HCT116 (cell line): ENCODE measurements around the gene ASIP. TPM values are rescaled to one million over a fixed set of nuclear protein-coding genes. Genes with fewer than 3 reads are reported as not detected.

Experiments
- ATAC-seq: fragments of 200-7000 bp; cut with Tn5 transposase; 2 replicates; pipeline ENCODE4 v1.9.1; 2020; ENCODE audit warnings: mild to moderate bottlenecking, moderate library complexity
- BruUV-seq: library from RNA; stranded (reverse); fragments of 400-500 nt; replicated peaks from 2 replicates; lab custom pipeline; 2021; lab: Mats Ljungman, UMichigan
- CTCF ChIA-PET: fragments of 300-600 bp; sonication (Branson Sonifier 250); formaldehyde crosslinking; loops from one replicate; lab custom pipeline; 2021; ENCODE audit warnings: antibody characterized with exemption; lab: Charles Lee
- POLR2A ChIA-PET: fragments of 300-600, 350-600 bp; sonication (Branson Sonifier 250); formaldehyde crosslinking; loops from one replicate; lab custom pipeline; 2021; ENCODE audit warnings: antibody characterized with exemption; lab: Charles Lee
- RAD21 ChIA-PET, 2 experiments: fragments of 300-600 bp; sonication (Branson Sonifier 250); formaldehyde crosslinking; loops; one replicate each; lab custom pipeline; 2023; ENCODE audit warnings: low total read pairs in 2 of 2; ENCODE audit not compliant: uncharacterized antibody in 2 of 2, unreplicated experiment in 2 of 2, low non-redundant PET in 1 of 2; lab: Charles Lee
- DNase-seq: peaks from one replicate; pipeline ENCODE4 v3.0.0-alpha.2; 2010; ENCODE audit warnings: low read depth, low spot score
- H2AFZ ChIP-seq: fragments of 200-600 bp; shearing (Covaris generic), sonication (generic); 2 replicates; pipeline ENCODE4 v1.6.1; 2017; ENCODE audit warnings: low read depth, mixed run types, mixed read lengths, antibody characterized with exemption, low read length; ENCODE audit not compliant: poor library complexity, severe bottlenecking
- H3K27ac ChIP-seq: 2 replicates; pipeline ENCODE4 v1.5.1; 2012; ENCODE audit warnings: low read depth, low read length
- H3K27me3 ChIP-seq: fragments of 200-600 bp; sonication (generic); 2 replicates; pipeline ENCODE4 v1.6.1; 2016; ENCODE audit warnings: mixed run types, low read length, mixed read lengths; ENCODE audit not compliant: insufficient read depth
- H3K36me3 ChIP-seq, 2 experiments: fragments of 200-500 bp in 1 of 2; fragments of 200-600 bp in 1 of 2; sonication (Bioruptor generic) in 1 of 2; sonication (generic) in 1 of 2; 2 replicates each; pipeline versions ENCODE4 v1.5.1 to v1.6.1; 2014 to 2016; ENCODE audit warnings: low read length in 2 of 2, inconsistent platforms in 1 of 2, mixed read lengths in 1 of 2, mixed run types in 1 of 2; ENCODE audit not compliant: insufficient read depth in 2 of 2, control insufficient read depth in 1 of 2
- H3K4me1 ChIP-seq, 2 experiments: fragments of 200-600 bp in 1 of 2; sonication (generic) in 1 of 2; 2 replicates each; pipeline versions ENCODE4 v1.5.1 to v1.6.1; 2012 to 2017; ENCODE audit warnings: low read length in 2 of 2, inconsistent platforms in 1 of 2, mild to moderate bottlenecking in 1 of 2, mixed read lengths in 1 of 2, mixed run types in 1 of 2, moderate library complexity in 1 of 2; ENCODE audit not compliant: insufficient read depth in 2 of 2, control insufficient read depth in 1 of 2
- H3K4me2 ChIP-seq: fragments of 200-600 bp; sonication (generic); 2 replicates; pipeline ENCODE4 v1.6.1; 2017; ENCODE audit warnings: mixed run types, low read length, mixed read lengths
- H3K4me3 ChIP-seq, 2 experiments: fragments of 200-600 bp in 1 of 2; sonication (generic) in 1 of 2; replicated peaks in 1 of 2; 2 replicates each; pipeline ENCODE4 v1.5.1; 2011 to 2016; ENCODE audit warnings: low read length in 2 of 2, control low read depth in 1 of 2, low read depth in 1 of 2, mild to moderate bottlenecking in 1 of 2, mixed read lengths in 1 of 2, mixed run types in 1 of 2
- H3K79me2 ChIP-seq: fragments of 200-600 bp; sonication (generic); 2 replicates; pipeline ENCODE4 v1.6.1; 2017; ENCODE audit warnings: mild to moderate bottlenecking, mixed run types, low read length, moderate library complexity, mixed read lengths; ENCODE audit not compliant: insufficient read depth
- H3K9ac ChIP-seq: fragments of 200-600 bp; sonication (generic); 2 replicates; pipeline ENCODE4 v1.6.1; 2016; ENCODE audit warnings: low read length, mixed read lengths
- H3K9me2 ChIP-seq: fragments of 200-600 bp; sonication (generic), shearing (Covaris generic); 2 replicates; pipeline ENCODE4 v1.6.1; 2017; ENCODE audit warnings: mixed run types, mild to moderate bottlenecking, moderate library complexity; ENCODE audit not compliant: insufficient read depth
- H3K9me3 ChIP-seq, 2 experiments: fragments of 200-500 bp in 1 of 2; fragments of 200-600 bp in 1 of 2; sonication (Bioruptor generic) in 1 of 2; sonication (generic) in 1 of 2; 2 replicates each; pipeline ENCODE4 v1.6.1; 2014 to 2017; ENCODE audit warnings: low read length in 2 of 2, mixed read lengths in 2 of 2, inconsistent platforms in 1 of 2, low read depth in 1 of 2, mild to moderate bottlenecking in 1 of 2, mixed run types in 1 of 2, moderate library complexity in 1 of 2; ENCODE audit not compliant: control insufficient read depth in 1 of 2, insufficient read depth in 1 of 2
- H4K20me1 ChIP-seq: fragments of 200-600 bp; sonication (generic), shearing (Covaris generic); 2 replicates; pipeline ENCODE4 v1.6.1; 2017; ENCODE audit warnings: mixed run types, mild to moderate bottlenecking, moderate library complexity; ENCODE audit not compliant: insufficient read depth
- CEBPB ChIP-seq: IDR thresholded peaks from 2 replicates; pipeline ENCODE4 v1.6.1; 2012; ENCODE audit warnings: low read depth
- EGR1 ChIP-seq: IDR thresholded peaks from 2 replicates; pipeline ENCODE4 v1.6.1; 2012; ENCODE audit warnings: low read depth
- ELF1 ChIP-seq: IDR thresholded peaks from 2 replicates; pipeline ENCODE4 v1.6.1; 2012; ENCODE audit warnings: low read depth, borderline replicate concordance
- EZH2phosphoT487 ChIP-seq: fragments of 200-600 bp; IDR thresholded peaks from 2 replicates; pipeline ENCODE4 v1.6.1; 2018; ENCODE audit warnings: antibody characterized with exemption, borderline replicate concordance
- FOSL1 ChIP-seq: IDR thresholded peaks from 2 replicates; pipeline ENCODE4 v1.6.1; 2012; ENCODE audit warnings: low read depth
- POLR2A ChIP-seq: IDR thresholded peaks from 2 replicates; pipeline ENCODE4 v1.7.0; 2011; ENCODE audit warnings: borderline replicate concordance; ENCODE audit not compliant: insufficient read depth, insufficient read length; ENCODE audit errors: extremely low read depth
- POLR2AphosphoS5 ChIP-seq: IDR thresholded peaks from 2 replicates; pipeline ENCODE4 v1.6.1; 2011; ENCODE audit warnings: mild to moderate bottlenecking, low read depth, low read length, moderate library complexity
- ZFX ChIP-seq: fragments of 450-650 bp; IDR thresholded peaks from 2 replicates; pipeline ENCODE4 v1.6.1; 2017
- ZNF274 ChIP-seq: fragments of 200-500 bp; sonication (Bioruptor generic); IDR thresholded peaks from 2 replicates; pipeline ENCODE4 v1.6.1; 2014; ENCODE audit warnings: mild to moderate bottlenecking, low read depth, low read length, inconsistent platforms
- intact Hi-C: fragments of 100-400 bp; cut with micrococcal nuclease; formaldehyde crosslinking; loops from 2 replicates; pipeline ENCODE4 v1.10.0; 2022
- total RNA-seq: library from RNA; stranded (reverse); gene quantifications from one replicate; pipeline ENCODE4 v1.2.1, GENCODE V29; 2021; ENCODE audit not compliant: unreplicated experiment
- TF ChIP-seq, protein P1 (sequence below): IDR thresholded peaks from 2 replicates; pipeline ENCODE4 v1.6.1; 2012
- TF ChIP-seq, protein P2 (sequence below): IDR thresholded peaks from 2 replicates; pipeline ENCODE4 v1.6.1; 2012
- TF ChIP-seq, protein P3 (sequence below), 3 experiments: fragments of 200-600 bp in 1 of 3; sonication (generic) in 1 of 3; IDR thresholded peaks in 2 of 3; conservative IDR thresholded peaks in 1 of 3; 2 replicates each; pipeline ENCODE4 v1.5.1; 2012 to 2017; ENCODE audit warnings: low read depth in 2 of 3, low read length in 2 of 3, antibody characterized with exemption in 1 of 3, borderline replicate concordance in 1 of 3, control low read depth in 1 of 3, mild to moderate bottlenecking in 1 of 3, mixed read lengths in 1 of 3, mixed run types in 1 of 3, moderate library complexity in 1 of 3; ENCODE audit not compliant: insufficient read depth in 1 of 3
- TF ChIP-seq, protein P4 (sequence below): IDR thresholded peaks from 2 replicates; pipeline ENCODE4 v1.6.1; 2012; ENCODE audit warnings: low read depth

The ASIP gene
- total RNA-seq, 1 experiment from 2014 or later, result not detected

DNA sequence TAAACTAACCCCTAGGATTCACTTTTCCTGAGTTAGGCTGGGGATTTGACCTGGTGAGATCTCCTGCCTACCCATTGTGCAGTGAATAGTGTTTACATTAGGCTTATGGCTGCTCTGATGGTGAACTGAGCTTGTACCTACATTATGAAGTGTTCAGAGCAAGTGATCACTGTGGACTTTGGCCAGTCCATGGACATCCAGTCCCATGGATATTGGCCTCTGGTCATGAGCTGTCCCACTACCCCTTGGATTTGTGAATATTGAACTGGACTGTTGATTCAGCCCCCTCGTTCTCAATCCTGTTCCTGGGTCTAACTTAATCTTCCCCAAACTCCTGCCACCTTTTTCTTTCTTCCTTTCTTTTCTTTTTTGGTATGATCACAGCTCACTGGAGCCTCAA is 13.8 kb downstream of the ASIP start:
- ATAC-seq (no peak), DNase-seq (no peak)
- no peak overlapping the region for H3K4me3 ChIP-seq
- ChIA-PET RAD21 (interaction anchor here (0.8 to 0.9 kb wide), 2 partner anchors 64 kb away, joined by 3 to 6 read pairs; no protein-coding TSS in a partner anchor), CTCF (interaction anchor here (1.2 to 2.4 kb wide), 3 partner anchors 64 to 268 kb away, joined by 3 to 6 read pairs (median 4); no protein-coding TSS in a partner anchor), POLR2A (no interaction called here)
- intact Hi-C loops, result loop anchor here (5.0 kb wide), 1 partner anchor 63 kb away; no protein-coding TSS in a partner anchor
- TF ChIP-seq, protein P1, sequence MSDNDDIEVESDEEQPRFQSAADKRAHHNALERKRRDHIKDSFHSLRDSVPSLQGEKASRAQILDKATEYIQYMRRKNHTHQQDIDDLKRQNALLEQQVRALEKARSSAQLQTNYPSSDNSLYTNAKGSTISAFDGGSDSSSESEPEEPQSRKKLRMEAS, result no peak
- TF ChIP-seq POLR2AphosphoS5, result no peak
- TF ChIP-seq, protein P2, sequence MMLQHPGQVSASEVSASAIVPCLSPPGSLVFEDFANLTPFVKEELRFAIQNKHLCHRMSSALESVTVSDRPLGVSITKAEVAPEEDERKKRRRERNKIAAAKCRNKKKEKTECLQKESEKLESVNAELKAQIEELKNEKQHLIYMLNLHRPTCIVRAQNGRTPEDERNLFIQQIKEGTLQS, result no peak
- no peak for TF ChIP-seq FOSL1
- TF ChIP-seq, protein P3, sequence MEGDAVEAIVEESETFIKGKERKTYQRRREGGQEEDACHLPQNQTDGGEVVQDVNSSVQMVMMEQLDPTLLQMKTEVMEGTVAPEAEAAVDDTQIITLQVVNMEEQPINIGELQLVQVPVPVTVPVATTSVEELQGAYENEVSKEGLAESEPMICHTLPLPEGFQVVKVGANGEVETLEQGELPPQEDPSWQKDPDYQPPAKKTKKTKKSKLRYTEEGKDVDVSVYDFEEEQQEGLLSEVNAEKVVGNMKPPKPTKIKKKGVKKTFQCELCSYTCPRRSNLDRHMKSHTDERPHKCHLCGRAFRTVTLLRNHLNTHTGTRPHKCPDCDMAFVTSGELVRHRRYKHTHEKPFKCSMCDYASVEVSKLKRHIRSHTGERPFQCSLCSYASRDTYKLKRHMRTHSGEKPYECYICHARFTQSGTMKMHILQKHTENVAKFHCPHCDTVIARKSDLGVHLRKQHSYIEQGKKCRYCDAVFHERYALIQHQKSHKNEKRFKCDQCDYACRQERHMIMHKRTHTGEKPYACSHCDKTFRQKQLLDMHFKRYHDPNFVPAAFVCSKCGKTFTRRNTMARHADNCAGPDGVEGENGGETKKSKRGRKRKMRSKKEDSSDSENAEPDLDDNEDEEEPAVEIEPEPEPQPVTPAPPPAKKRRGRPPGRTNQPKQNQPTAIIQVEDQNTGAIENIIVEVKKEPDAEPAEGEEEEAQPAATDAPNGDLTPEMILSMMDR (IDR thresholded peaks at IDR 0.05 in 2 of 3, conservative IDR thresholded peaks at IDR 0.05 in 1 of 3; ENCODE audit: borderline replicate concordance in 1 of 3, insufficient read depth in 1 of 3, low read depth in 2 of 3, low read length in 2 of 3), result no peak
- no peak for TF ChIP-seq ZNF274
- no peak for TF ChIP-seq EZH2phosphoT487
- TF ChIP-seq, protein P4, sequence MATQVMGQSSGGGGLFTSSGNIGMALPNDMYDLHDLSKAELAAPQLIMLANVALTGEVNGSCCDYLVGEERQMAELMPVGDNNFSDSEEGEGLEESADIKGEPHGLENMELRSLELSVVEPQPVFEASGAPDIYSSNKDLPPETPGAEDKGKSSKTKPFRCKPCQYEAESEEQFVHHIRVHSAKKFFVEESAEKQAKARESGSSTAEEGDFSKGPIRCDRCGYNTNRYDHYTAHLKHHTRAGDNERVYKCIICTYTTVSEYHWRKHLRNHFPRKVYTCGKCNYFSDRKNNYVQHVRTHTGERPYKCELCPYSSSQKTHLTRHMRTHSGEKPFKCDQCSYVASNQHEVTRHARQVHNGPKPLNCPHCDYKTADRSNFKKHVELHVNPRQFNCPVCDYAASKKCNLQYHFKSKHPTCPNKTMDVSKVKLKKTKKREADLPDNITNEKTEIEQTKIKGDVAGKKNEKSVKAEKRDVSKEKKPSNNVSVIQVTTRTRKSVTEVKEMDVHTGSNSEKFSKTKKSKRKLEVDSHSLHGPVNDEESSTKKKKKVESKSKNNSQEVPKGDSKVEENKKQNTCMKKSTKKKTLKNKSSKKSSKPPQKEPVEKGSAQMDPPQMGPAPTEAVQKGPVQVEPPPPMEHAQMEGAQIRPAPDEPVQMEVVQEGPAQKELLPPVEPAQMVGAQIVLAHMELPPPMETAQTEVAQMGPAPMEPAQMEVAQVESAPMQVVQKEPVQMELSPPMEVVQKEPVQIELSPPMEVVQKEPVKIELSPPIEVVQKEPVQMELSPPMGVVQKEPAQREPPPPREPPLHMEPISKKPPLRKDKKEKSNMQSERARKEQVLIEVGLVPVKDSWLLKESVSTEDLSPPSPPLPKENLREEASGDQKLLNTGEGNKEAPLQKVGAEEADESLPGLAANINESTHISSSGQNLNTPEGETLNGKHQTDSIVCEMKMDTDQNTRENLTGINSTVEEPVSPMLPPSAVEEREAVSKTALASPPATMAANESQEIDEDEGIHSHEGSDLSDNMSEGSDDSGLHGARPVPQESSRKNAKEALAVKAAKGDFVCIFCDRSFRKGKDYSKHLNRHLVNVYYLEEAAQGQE, result no peak
- TF ChIP-seq POLR2A, result no peak
- no peak for TF ChIP-seq CEBPB
- no peak for TF ChIP-seq ZFX
- no peak for TF ChIP-seq EGR1
- TF ChIP-seq ELF1, result no peak
- no TSS peak for BruUV-seq
- no peak overlapping the region for H3K4me2 ChIP-seq
- H2AFZ ChIP-seq, result no peak overlapping the region
- no peaks in the 10 kb centered on the region for H3K4me1 ChIP-seq
- no peaks in the 10 kb centered on the region for H3K36me3 ChIP-seq
- no peaks in the 10 kb centered on the region for H3K79me2 ChIP-seq
- H3K27ac ChIP-seq, result no peak overlapping the region
- H4K20me1 ChIP-seq, result no peaks in the 10 kb centered on the region
- H3K9ac ChIP-seq, result no peak overlapping the region
- H3K9me3 ChIP-seq, result no peaks in the 10 kb centered on the region
- H3K27me3 ChIP-seq, result no peaks in the 10 kb centered on the region
- no peaks in the 10 kb centered on the region for H3K9me2 ChIP-seq
